DMS153 treated with DMSO at 0.1 percent for 48 hours (cell line): ENCODE results near the gene ORAI1.
A peak's percentile ranks its signal among the peaks of the same experiment; 100 is the strongest.
"Not testable (repeated sequence)": the region's sequence is repeated elsewhere in the genome, so short reads cannot be mapped to it uniquely, and the experiment has no call there.

Source experiments
- DNase-seq: peaks from one replicate; lab custom pipeline; 2025; ENCODE audit not compliant: unreplicated experiment; lab: John Stamatoyannopoulos, UW

ORAI1 gene

GRCh38 chr12:121648458-121649028 lies 22.2 kb downstream of the ORAI1 start:
- no peak for DNase-seq

GRCh38 chr12:121649322-121649721 lies 23.0 kb downstream of the ORAI1 start:
- DNase-seq, result no peak

GRCh38 chr12:121649819-121650353 lies 23.6 kb downstream of the ORAI1 start:
- DNase-seq, result no peak

GRCh38 chr12:121651320-121651719 lies 25.0 kb downstream of the ORAI1 start:
- no peak for DNase-seq

- no peak for DNase-seq
Measured at GRCh38 chr12:121652767-121653497, 26.6 kb downstream of the ORAI1 start.

- no peak for DNase-seq
Measured at GRCh38 chr12:121653999-121654398, 27.7 kb downstream of the ORAI1 start.

GRCh38 chr12:121656122-121656521 lies 29.8 kb downstream of the ORAI1 start:
- DNase-seq, result no peak

- DNase-seq, result no peak
Measured at GRCh38 chr12:121657305-121658008, 31.1 kb downstream of the ORAI1 start.

GRCh38 chr12:121661353-121662105 lies 35.2 kb downstream of the ORAI1 start:
- not testable (repeated sequence) for DNase-seq

- DNase-seq, result no peak
Measured at GRCh38 chr12:121663610-121663929, 37.2 kb downstream of the ORAI1 start.

- not testable (repeated sequence) for DNase-seq
Measured at GRCh38 chr12:121666829-121667228, 40.5 kb downstream of the ORAI1 start.

- no peak for DNase-seq
Measured at GRCh38 chr12:121668750-121669520, 42.6 kb downstream of the ORAI1 start.

GRCh38 chr12:121669521-121669900 lies 43.2 kb downstream of the ORAI1 start, which contains the start of gene MORN3:
MORN3 (minus strand) TSS chr12:121669654; CDS start chr12:121669483, 171 bp downstream.
- DNase-seq, result no peak

GRCh38 chr12:121673013-121673511 lies 46.7 kb downstream of the ORAI1 start:
- DNase-seq, result peak; percentile 23

GRCh38 chr12:121676190-121676589 lies 49.9 kb downstream of the ORAI1 start:
- no peak for DNase-seq

- DNase-seq, result no peak
Measured at GRCh38 chr12:121678305-121678704, 52.0 kb downstream of the ORAI1 start.

GRCh38 chr12:121678716-121679300 lies 52.5 kb downstream of the ORAI1 start:
- DNase-seq, result no peak

GRCh38 chr12:121679661-121680197 lies 53.4 kb downstream of the ORAI1 start:
- not testable (repeated sequence) for DNase-seq

- no peak for DNase-seq
Measured at GRCh38 chr12:121688966-121689365, 62.6 kb downstream of the ORAI1 start.

- no peak for DNase-seq
Measured at GRCh38 chr12:121689430-121689829, 63.1 kb downstream of the ORAI1 start.
